Karpas-422 (cell line): Measurements from ENCODE around the gene CPNE9. TPM values are rescaled to one million over a fixed set of nuclear protein-coding genes. Genes with fewer than 3 reads are reported as not detected.

Experiments used
- DNase-seq: peaks from one replicate; pipeline ENCODE4 v3.0.0-alpha.2; 2015
- H2AFZ ChIP-seq: fragments of 200-600 bp; sonication (generic); 2 replicates; pipeline ENCODE4 v1.6.1; 2014; ENCODE audit warnings: antibody characterized with exemption, low read length, mixed read lengths
- H3K27ac ChIP-seq: fragments of 200-600 bp; sonication (generic); 2 replicates; pipeline ENCODE4 v1.5.1; 2014; ENCODE audit warnings: mild to moderate bottlenecking, low read length, moderate library complexity
- H3K27me3 ChIP-seq: fragments of 200-600 bp; sonication (generic); 2 replicates; pipeline ENCODE4 v1.6.1; 2014; ENCODE audit warnings: low read length, mixed read lengths
- H3K36me3 ChIP-seq: fragments of 200-600 bp; sonication (generic); 2 replicates; pipeline ENCODE4 v1.6.1; 2014; ENCODE audit warnings: low read length, mixed read lengths; ENCODE audit not compliant: insufficient read depth
- H3K4me1 ChIP-seq: fragments of 200-600 bp; sonication (generic); 2 replicates; pipeline ENCODE4 v1.6.1; 2014; ENCODE audit warnings: mild to moderate bottlenecking, low read length, mixed read lengths
- H3K4me2 ChIP-seq: fragments of 200-600 bp; sonication (generic); 2 replicates; pipeline ENCODE4 v1.6.1; 2014; ENCODE audit warnings: low read length, low read depth, mild to moderate bottlenecking; ENCODE audit not compliant: poor library complexity, severe bottlenecking
- H3K4me3 ChIP-seq: fragments of 200-600 bp; sonication (generic); 2 replicates; pipeline ENCODE4 v1.5.1; 2014; ENCODE audit warnings: mild to moderate bottlenecking, antibody characterized with exemption, low read length, mixed read lengths
- H3K79me2 ChIP-seq: fragments of 200-600 bp; sonication (generic); 2 replicates; pipeline ENCODE4 v1.6.1; 2014; ENCODE audit warnings: mild to moderate bottlenecking, low read length, mixed read lengths
- H3K9ac ChIP-seq: fragments of 200-600 bp; sonication (generic); 2 replicates; pipeline ENCODE4 v1.6.0; 2014; ENCODE audit warnings: low read length
- H3K9me2 ChIP-seq: fragments of 200-600 bp; sonication (generic), shearing (Covaris generic); replicated peaks from 2 replicates; pipeline ENCODE4 v1.6.0; 2014; ENCODE audit warnings: mild to moderate bottlenecking, low read length, moderate library complexity; ENCODE audit not compliant: insufficient read depth
- H3K9me3 ChIP-seq: fragments of 300-700, 200-600 bp; sonication (generic); 2 replicates; pipeline ENCODE4 v1.6.1; 2014; ENCODE audit warnings: low read length, mixed read lengths
- H4K20me1 ChIP-seq: fragments of 200-600 bp; sonication (generic); 2 replicates; pipeline ENCODE4 v1.6.1; 2014; ENCODE audit warnings: mild to moderate bottlenecking, antibody characterized with exemption, low read length, low read depth; ENCODE audit not compliant: insufficient read depth
- total RNA-seq: library from RNA; depleted of rRNA; stranded (reverse); fragments of >200 nt; shearing (Covaris generic); gene quantifications from 2 replicates; pipeline ENCODE4 v1.2.3, GENCODE V29; 2014; ENCODE audit warnings: low replicate concordance

CPNE9 gene
- total RNA-seq, 1 experiment from 2014 or later: not detected

DNA sequence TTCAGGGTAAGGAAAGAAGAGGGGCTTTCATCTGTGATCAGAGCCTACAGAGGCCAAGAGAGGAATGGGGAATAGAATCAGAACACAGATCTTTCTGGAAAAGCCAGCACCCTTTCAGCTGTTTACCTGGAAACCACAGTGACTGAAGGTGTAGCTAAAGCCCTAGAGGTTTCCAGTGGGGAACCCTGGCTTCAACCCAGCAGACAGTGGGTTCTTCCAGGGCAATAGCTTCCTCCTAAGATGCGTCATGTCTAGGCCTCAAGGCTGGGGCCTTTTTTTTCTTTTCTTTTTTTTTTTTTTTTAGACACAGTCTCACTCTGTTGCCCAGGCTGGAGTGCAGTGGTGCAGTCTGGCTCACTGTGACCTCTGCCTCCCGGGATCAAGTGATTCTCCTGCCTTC, 3.1 kb upstream of the CPNE9 start:
- Histone ChIP-seq H3K4me1 (no peaks in the 10 kb centered on the region), H3K36me3 (no peaks in the 10 kb centered on the region; the same call in 1 of the 2 replicates), H3K4me2 (no peak overlapping the region), H3K79me2 (no peaks in the 10 kb centered on the region), H4K20me1 (no peaks in the 10 kb centered on the region), H3K9me3 (no peaks in the 10 kb centered on the region), H2AFZ (no peak overlapping the region), H3K4me3 (no peak overlapping the region), H3K9ac (no peak overlapping the region), H3K9me2 (no peaks in the 10 kb centered on the region), H3K27ac (no peak overlapping the region), H3K27me3 (no peaks in the 10 kb centered on the region)
- DNase-seq: no peak

DNA sequence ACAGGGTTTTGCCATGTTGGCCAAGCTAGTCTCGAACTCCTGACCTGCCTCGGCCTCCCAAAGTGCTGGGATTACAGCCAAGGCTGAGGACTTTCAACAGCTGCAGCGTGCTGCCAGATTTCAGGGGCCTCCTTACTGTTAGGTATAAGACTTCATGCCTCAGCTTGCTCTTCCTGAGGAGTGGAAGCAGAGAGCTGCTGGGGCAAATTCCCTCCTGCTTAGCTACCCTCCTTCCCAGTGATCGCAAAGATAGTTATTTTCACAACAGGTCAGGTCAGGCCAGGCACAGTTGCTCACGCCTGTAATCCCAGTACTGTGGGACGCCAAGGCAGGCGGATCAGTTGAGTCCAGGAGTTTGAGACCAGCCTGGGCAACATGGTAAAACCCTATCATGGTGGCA, 2.6 kb upstream of the CPNE9 start:
- Histone ChIP-seq H3K4me2 (no peak overlapping the region), H3K27me3 (no peaks in the 10 kb centered on the region), H3K4me3 (no peak overlapping the region), H3K9ac (no peak overlapping the region), H3K4me1 (no peaks in the 10 kb centered on the region), H4K20me1 (no peaks in the 10 kb centered on the region), H2AFZ (no peak overlapping the region), H3K27ac (no peak overlapping the region), H3K9me3 (no peaks in the 10 kb centered on the region), H3K36me3 (no peaks in the 10 kb centered on the region; the same call in 1 of the 2 replicates), H3K79me2 (no peaks in the 10 kb centered on the region), H3K9me2 (no peaks in the 10 kb centered on the region)
- DNase-seq: no peak

DNA sequence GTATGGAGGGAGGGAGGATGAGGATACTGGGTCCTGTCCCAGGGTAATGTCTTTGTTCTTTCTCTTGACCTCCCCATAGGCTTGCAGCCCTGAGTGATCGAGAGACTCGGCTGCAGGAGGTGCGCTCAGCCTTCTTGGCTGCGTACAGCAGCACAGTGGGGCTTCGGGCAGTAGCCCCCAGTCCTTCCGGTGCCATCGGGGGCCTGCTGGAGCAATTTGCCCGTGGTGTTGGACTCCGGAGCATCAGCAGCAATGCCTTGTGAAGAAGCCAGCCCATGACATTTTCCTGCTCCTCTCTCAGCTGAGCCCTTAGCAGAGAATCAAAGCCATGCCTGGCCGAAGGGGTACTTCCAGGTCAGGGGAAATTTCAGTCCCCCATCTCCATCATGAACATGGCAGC, 1.9 kb upstream of the CPNE9 start:
- Histone ChIP-seq H3K4me1 (no peaks in the 10 kb centered on the region), H4K20me1 (no peaks in the 10 kb centered on the region), H3K9me2 (no peaks in the 10 kb centered on the region), H3K79me2 (no peaks in the 10 kb centered on the region), H2AFZ (no peak overlapping the region), H3K27ac (no peak overlapping the region), H3K9me3 (no peaks in the 10 kb centered on the region), H3K36me3 (no peaks in the 10 kb centered on the region; the same call in 1 of the 2 replicates), H3K4me3 (no peak overlapping the region), H3K9ac (no peak overlapping the region), H3K27me3 (no peaks in the 10 kb centered on the region), H3K4me2 (no peak overlapping the region)
- DNase-seq: no peak

DNA sequence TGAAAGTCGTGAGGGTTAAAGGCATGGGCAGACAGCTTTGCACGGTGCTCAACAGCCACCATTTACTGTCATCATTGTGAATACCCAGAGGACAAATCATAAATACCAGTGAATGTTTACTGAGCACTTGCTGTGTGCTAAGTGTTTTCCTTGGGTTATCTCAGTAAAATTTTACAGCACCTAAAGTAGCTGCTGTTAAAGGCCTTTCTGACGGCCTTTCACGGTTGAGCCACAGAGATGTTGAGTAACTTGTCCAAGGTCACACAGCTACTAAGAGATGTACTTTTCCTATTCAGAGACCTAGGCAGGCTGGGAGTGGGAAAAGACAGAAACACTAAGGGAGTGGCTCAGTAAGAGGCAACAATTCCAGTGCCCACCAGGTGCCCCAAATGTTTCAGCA, 393 bp upstream of the CPNE9 start:
- H3K4me3 ChIP-seq: no peak overlapping the region
- no peaks in the 10 kb centered on the region for H3K27me3 ChIP-seq
- H3K9me2 ChIP-seq: no peaks in the 10 kb centered on the region
- H3K4me1 ChIP-seq: no peaks in the 10 kb centered on the region
- no peaks in the 10 kb centered on the region for H4K20me1 ChIP-seq
- H3K27ac ChIP-seq: no peak overlapping the region
- no peaks in the 10 kb centered on the region for H3K79me2 ChIP-seq
- no peak overlapping the region for H2AFZ ChIP-seq
- no peak overlapping the region for H3K4me2 ChIP-seq
- H3K9me3 ChIP-seq: no peaks in the 10 kb centered on the region
- H3K9ac ChIP-seq: no peak overlapping the region
- H3K36me3 ChIP-seq: no peaks in the 10 kb centered on the region
- no peak for DNase-seq

DNA sequence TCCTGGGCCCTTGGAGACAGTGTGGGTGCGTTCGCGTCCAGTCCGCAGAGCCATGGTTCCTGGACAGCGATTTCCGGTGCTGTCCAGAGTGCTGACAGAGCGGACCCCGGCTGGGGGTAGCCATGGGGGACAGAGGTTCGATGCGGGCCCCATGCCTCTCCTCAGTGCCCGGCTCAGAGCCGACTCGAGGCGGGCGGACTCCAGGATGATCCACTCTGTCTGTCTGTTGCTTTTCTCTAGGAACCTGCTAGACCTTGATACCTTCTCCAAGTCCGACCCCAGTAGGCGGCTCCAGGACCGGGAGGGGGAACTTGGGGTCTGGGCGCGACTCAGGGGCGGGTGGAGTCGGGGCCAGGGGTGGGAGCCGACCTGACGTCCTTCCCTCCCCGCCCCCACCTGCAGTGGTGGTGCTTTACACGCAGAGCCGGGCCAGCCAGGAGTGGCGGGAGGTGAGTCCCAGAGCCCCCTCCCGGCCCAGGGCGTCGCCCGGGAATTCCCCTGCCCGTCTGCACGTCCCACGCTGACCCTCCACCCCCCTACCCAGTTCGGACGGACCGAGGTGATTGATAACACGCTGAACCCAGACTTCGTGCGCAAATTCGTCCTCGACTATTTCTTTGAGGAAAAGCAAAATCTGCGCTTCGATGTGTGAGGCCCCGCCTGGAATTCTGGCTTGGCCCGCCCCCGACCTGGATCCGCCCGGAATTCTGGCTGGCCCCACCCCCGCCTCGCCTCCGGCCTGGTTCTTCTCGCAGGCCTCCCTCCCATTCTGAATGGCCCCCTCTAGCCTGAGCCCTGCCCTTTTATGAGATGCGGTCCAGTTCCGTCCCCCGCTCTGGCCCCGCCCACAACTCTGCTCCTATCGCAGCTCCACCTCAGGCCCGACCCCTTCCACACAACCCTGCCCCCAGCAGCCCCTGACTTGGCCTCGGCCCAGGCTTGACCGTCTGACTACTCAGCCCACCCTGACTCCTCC, 1.0 kb downstream of the CPNE9 start:
- H2AFZ ChIP-seq: no peak overlapping the region
- no peaks in the 10 kb centered on the region for H3K4me1 ChIP-seq
- DNase-seq: no peak
- H3K9ac ChIP-seq: no peak overlapping the region
- H4K20me1 ChIP-seq: no peaks in the 10 kb centered on the region
- no peaks in the 10 kb centered on the region for H3K9me2 ChIP-seq
- H3K9me3 ChIP-seq: no peaks in the 10 kb centered on the region
- H3K27me3 ChIP-seq: no peaks in the 10 kb centered on the region
- no peak overlapping the region for H3K4me3 ChIP-seq
- H3K4me2 ChIP-seq: no peak overlapping the region
- H3K36me3 ChIP-seq: no peaks in the 10 kb centered on the region
- no peaks in the 10 kb centered on the region for H3K79me2 ChIP-seq
- H3K27ac ChIP-seq: no peak overlapping the region

DNA sequence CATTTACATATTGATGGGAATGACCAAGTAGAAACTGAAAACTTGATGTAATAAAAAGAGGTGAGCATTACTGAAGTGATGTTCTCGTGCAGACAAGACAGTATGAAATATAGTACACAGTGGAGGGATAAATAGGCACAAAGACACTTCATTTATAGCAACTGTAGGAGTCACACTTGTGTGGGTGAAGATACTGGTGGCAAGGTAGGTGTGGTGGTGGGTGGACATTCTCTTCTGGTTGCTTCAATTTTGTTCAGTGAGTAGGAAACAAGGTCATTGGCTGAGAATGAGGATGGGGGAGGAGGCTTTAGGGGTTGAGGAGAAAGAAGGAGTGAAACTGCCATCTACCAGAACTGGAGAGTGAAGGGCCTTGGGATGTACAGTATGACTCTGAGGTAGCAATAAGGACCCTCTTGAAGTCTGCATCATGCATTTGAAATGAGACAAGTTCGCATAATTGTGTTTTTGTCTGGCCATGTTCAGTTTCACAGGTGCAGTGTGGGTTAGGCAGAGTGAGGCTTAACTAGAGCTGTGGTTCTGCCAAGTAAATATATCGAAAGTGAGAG, 6.6 kb downstream of the CPNE9 start:
- Histone ChIP-seq H3K4me3 (no peak overlapping the region), H2AFZ (no peak overlapping the region), H3K9me3 (no peaks in the 10 kb centered on the region), H3K79me2 (no peaks in the 10 kb centered on the region), H3K27ac (no peak overlapping the region), H3K9ac (no peak overlapping the region), H3K4me2 (no peak overlapping the region), H3K9me2 (no peaks in the 10 kb centered on the region), H3K36me3 (no peaks in the 10 kb centered on the region), H3K4me1 (no peaks in the 10 kb centered on the region), H3K27me3 (no peaks in the 10 kb centered on the region), H4K20me1 (no peaks in the 10 kb centered on the region)
- no peak for DNase-seq

DNA sequence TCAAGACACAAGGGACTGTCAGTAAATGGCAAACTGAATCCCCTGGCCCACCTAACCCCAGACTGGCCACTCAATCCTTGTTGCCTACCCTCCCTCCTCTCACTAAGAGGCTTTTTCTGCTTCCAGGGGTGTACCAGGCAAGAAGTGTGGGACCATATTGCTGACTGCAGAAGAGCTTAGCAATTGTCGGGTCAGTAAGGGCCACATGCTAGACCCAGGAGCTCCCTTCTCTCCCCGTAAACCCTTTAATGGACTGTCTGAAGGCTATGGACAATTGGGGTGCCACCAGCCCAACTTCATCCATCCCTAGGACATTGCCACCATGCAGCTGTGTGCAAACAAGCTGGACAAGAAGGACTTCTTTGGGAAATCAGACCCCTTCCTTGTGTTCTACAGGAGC, 8.8 kb downstream of the CPNE9 start:
- H3K9me3 ChIP-seq: no peaks in the 10 kb centered on the region
- H3K79me2 ChIP-seq: no peaks in the 10 kb centered on the region
- H3K27ac ChIP-seq: no peak overlapping the region
- no peaks in the 10 kb centered on the region for H4K20me1 ChIP-seq
- H3K9ac ChIP-seq: no peak overlapping the region
- no peaks in the 10 kb centered on the region for H3K4me1 ChIP-seq
- no peak overlapping the region for H3K4me3 ChIP-seq
- no peak for DNase-seq
- H3K4me2 ChIP-seq: no peak overlapping the region
- no peaks in the 10 kb centered on the region for H3K27me3 ChIP-seq
- no peaks in the 10 kb centered on the region for H3K9me2 ChIP-seq
- H2AFZ ChIP-seq: no peak overlapping the region
- H3K36me3 ChIP-seq: no peaks in the 10 kb centered on the region

DNA sequence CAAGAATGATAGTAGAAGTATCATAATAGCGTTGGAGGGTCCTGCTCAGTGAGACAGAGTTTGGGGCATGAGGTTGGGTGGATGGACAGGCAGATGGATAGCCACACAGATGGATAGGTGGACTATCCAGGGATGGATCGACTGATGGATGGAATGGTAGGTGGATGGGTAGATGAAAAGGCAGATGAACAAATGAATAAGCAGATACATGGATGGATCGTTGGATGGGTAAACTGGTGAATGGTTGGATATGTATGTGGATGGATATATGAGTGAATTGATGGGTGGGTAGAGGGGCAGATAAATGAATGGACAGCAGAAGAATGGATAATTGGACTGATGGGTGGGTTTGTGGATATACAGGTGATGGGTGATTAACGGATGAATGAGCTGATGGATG, 9.5 kb downstream of the CPNE9 start:
- Histone ChIP-seq H3K4me3 (no peak overlapping the region), H3K36me3 (no peaks in the 10 kb centered on the region), H2AFZ (no peak overlapping the region), H3K79me2 (no peaks in the 10 kb centered on the region), H3K27ac (no peak overlapping the region), H3K4me2 (no peak overlapping the region), H3K9ac (no peak overlapping the region), H3K9me3 (no peaks in the 10 kb centered on the region), H4K20me1 (no peaks in the 10 kb centered on the region), H3K27me3 (no peaks in the 10 kb centered on the region), H3K9me2 (no peaks in the 10 kb centered on the region), H3K4me1 (no peaks in the 10 kb centered on the region)
- no peak for DNase-seq
